Trophoblast cell (in vitro differentiated cells and primary cell): ENCODE measurements around the gene SCAPER.

Source experiments
- DNase-seq, 2 donors: peaks; one replicate each; pipeline ENCODE4 v3.0.0-alpha.2; 2016
- H2AFZ ChIP-seq: 2 replicates; pipeline ENCODE4 v1.6.1; 2013; ENCODE audit warnings: low read length, moderate library complexity, mild to moderate bottlenecking; ENCODE audit not compliant: insufficient read depth, poor library complexity
- H2AK5ac ChIP-seq: 2 replicates; pipeline ENCODE4 v1.6.1; 2013; ENCODE audit warnings: mild to moderate bottlenecking, low read length
- H2BK120ac ChIP-seq: 2 replicates; pipeline ENCODE4 v1.6.1; 2013; ENCODE audit warnings: low read length, mild to moderate bottlenecking, moderate library complexity; ENCODE audit not compliant: insufficient read depth, poor library complexity
- H2BK12ac ChIP-seq: 2 replicates; pipeline ENCODE4 v1.6.1; 2013; ENCODE audit warnings: mild to moderate bottlenecking, low read length, moderate library complexity
- H2BK5ac ChIP-seq: 2 replicates; pipeline ENCODE4 v1.6.1; 2013; ENCODE audit warnings: low read length, low read depth, moderate library complexity, mild to moderate bottlenecking; ENCODE audit not compliant: poor library complexity
- H3K14ac ChIP-seq: 2 replicates; pipeline ENCODE4 v1.6.1; 2013; ENCODE audit warnings: mild to moderate bottlenecking, low read length
- H3K18ac ChIP-seq: 2 replicates; pipeline ENCODE4 v1.6.1; 2013; ENCODE audit warnings: mild to moderate bottlenecking, low read length
- H3K23ac ChIP-seq: 2 replicates; pipeline ENCODE4 v1.6.1; 2013; ENCODE audit warnings: low read length
- H3K27ac ChIP-seq: 2 replicates; pipeline ENCODE4 v1.5.1; 2013; ENCODE audit warnings: low read depth, mild to moderate bottlenecking, inconsistent platforms, low read length, moderate library complexity
- H3K27me3 ChIP-seq: 2 replicates; pipeline ENCODE4 v1.6.1; 2013; ENCODE audit warnings: inconsistent platforms, mild to moderate bottlenecking, low read length, moderate library complexity; ENCODE audit not compliant: insufficient read depth
- H3K36me3 ChIP-seq, 2 experiments: 1 replicate in 1 of 2; 2 replicates in 1 of 2; pipeline ENCODE4 v1.6.1; 2013; ENCODE audit warnings: low read length in 2 of 2, mild to moderate bottlenecking in 2 of 2, moderate library complexity in 1 of 2; ENCODE audit not compliant: insufficient read depth in 2 of 2, control insufficient read depth in 1 of 2
- H3K4ac ChIP-seq: 2 replicates; pipeline ENCODE4 v1.6.1; 2013; ENCODE audit warnings: low read depth, mild to moderate bottlenecking, low read length, moderate library complexity
- H3K4me1 ChIP-seq, 2 experiments: 1 replicate in 1 of 2; 2 replicates in 1 of 2; pipeline ENCODE4 v1.6.1; 2013; ENCODE audit warnings: low read length in 2 of 2, mild to moderate bottlenecking in 2 of 2, moderate library complexity in 1 of 2; ENCODE audit not compliant: insufficient read depth in 2 of 2, control insufficient read depth in 1 of 2
- H3K4me2 ChIP-seq: 2 replicates; pipeline ENCODE4 v1.6.1; 2013; ENCODE audit warnings: inconsistent platforms, mild to moderate bottlenecking, low read length, moderate library complexity
- H3K4me3 ChIP-seq: 2 replicates; pipeline ENCODE4 v1.5.1; 2013; ENCODE audit warnings: mild to moderate bottlenecking, low read depth, low read length, inconsistent platforms
- H3K79me1 ChIP-seq: one replicate; pipeline ENCODE4 v1.6.1; 2013; ENCODE audit warnings: low read length
- H3K79me2 ChIP-seq: 2 replicates; pipeline ENCODE4 v1.6.1; 2013; ENCODE audit warnings: low read length, mild to moderate bottlenecking; ENCODE audit not compliant: control insufficient read depth, insufficient read depth, poor library complexity
- H3K9ac ChIP-seq: 2 replicates; pipeline ENCODE4 v1.6.1; 2013; ENCODE audit warnings: mild to moderate bottlenecking, low read length
- H3K9me3 ChIP-seq: 2 replicates; pipeline ENCODE4 v1.6.1; 2013; ENCODE audit warnings: low read depth, mild to moderate bottlenecking, control low read depth, inconsistent platforms, low read length; ENCODE audit not compliant: insufficient read depth
- H4K12ac ChIP-seq: 2 replicates; pipeline ENCODE4 v1.6.1; 2013; ENCODE audit warnings: low read depth, mild to moderate bottlenecking, low read length, moderate library complexity
- H4K8ac ChIP-seq: 2 replicates; pipeline ENCODE4 v1.6.1; 2013; ENCODE audit warnings: low read depth, mild to moderate bottlenecking, low read length, moderate library complexity
- H4K91ac ChIP-seq: one replicate; pipeline ENCODE4 v1.6.1; 2013; ENCODE audit warnings: low read depth, mild to moderate bottlenecking, low read length, moderate library complexity
- WGBS: extraction: QIAGEN DNeasy Blood & Tissue Kit; methylation state at CpG from one replicate; pipeline ENCODE4 v1.1.7; 2013; ENCODE audit warnings: missing lambda C conversion rate; ENCODE audit not compliant: insufficient read length, insufficient coverage; ENCODE audit errors: extremely low coverage; 5-methylcytosine and 5-hydroxymethylcytosine counted together

The SCAPER gene

GRCh38 chr15:76342058-76342381 is 563.1 kb downstream of the SCAPER start:
- Histone ChIP-seq H3K79me1 (no peaks in the 10 kb centered on the region), H3K36me3 (no peaks in the 10 kb centered on the region), H3K9ac (no peak overlapping the region), H3K27me3 (peaks cover 87% of the 10 kb centered on the region), H2AK5ac (no peak overlapping the region), H2BK5ac (no peak overlapping the region), H4K12ac (no peak overlapping the region), H3K9me3 (peaks cover 12% of the 10 kb centered on the region), H3K79me2 (no peaks in the 10 kb centered on the region), H2AFZ (no peak overlapping the region), H3K18ac (no peak overlapping the region), H3K4me2 (peak overlapping the region; percentile 60), H3K4me1 (peaks cover 40 to 45% of the 10 kb centered on the region in 2 experiments), H3K27ac (no peak overlapping the region), H2BK120ac (no peak overlapping the region), H3K4ac (no peak overlapping the region), H3K23ac (no peak overlapping the region), H4K8ac (no peak overlapping the region), H4K91ac (no peak overlapping the region), H2BK12ac (no peak overlapping the region), H3K14ac (no peak overlapping the region), H3K4me3 (no peak overlapping the region)
- no CpG with 5 or more reads among the region's 20 CpGs for WGBS
- no peak for DNase-seq

- Histone ChIP-seq H4K91ac (no peak overlapping the region), H2BK12ac (no peak overlapping the region), H4K12ac (no peak overlapping the region), H3K27me3 (peaks cover 87% of the 10 kb centered on the region), H3K23ac (no peak overlapping the region), H3K4me2 (peak overlapping the region; percentile 60), H3K18ac (no peak overlapping the region), H2AK5ac (no peak overlapping the region), H3K9me3 (peaks cover 12% of the 10 kb centered on the region), H3K4ac (no peak overlapping the region), H3K4me3 (no peak overlapping the region), H2BK5ac (no peak overlapping the region), H3K4me1 (peaks cover 38 to 42% of the 10 kb centered on the region in 2 experiments), H2BK120ac (no peak overlapping the region), H3K9ac (no peak overlapping the region), H3K79me1 (no peaks in the 10 kb centered on the region), H3K14ac (no peak overlapping the region), H3K27ac (no peak overlapping the region), H3K36me3 (no peaks in the 10 kb centered on the region), H2AFZ (no peak overlapping the region), H3K79me2 (no peaks in the 10 kb centered on the region), H4K8ac (no peak overlapping the region)
- WGBS = no CpG with 5 or more reads among the region's 42 CpGs
- DNase-seq = peak in 1 of 2 donors; percentile 12
Observed at GRCh38 chr15:76341366-76342057, 563.6 kb downstream of the SCAPER start.

GRCh38 chr15:76340803-76341365 is 564.3 kb downstream of the SCAPER start:
- H3K4me2 ChIP-seq = peak overlapping the region; percentile 60
- H3K79me1 ChIP-seq = no peaks in the 10 kb centered on the region
- H3K9me3 ChIP-seq = peaks cover 12% of the 10 kb centered on the region
- no peak overlapping the region for H3K27ac ChIP-seq
- H3K27me3 ChIP-seq = peaks cover 84% of the 10 kb centered on the region
- H3K14ac ChIP-seq = no peak overlapping the region
- H3K79me2 ChIP-seq = no peaks in the 10 kb centered on the region
- peak; percentile 42 to 45 for DNase-seq
- no peak overlapping the region for H4K91ac ChIP-seq
- H2BK5ac ChIP-seq = no peak overlapping the region
- no peak overlapping the region for H3K9ac ChIP-seq
- H3K4me1 ChIP-seq = peaks cover 32 to 39% of the 10 kb centered on the region in 2 experiments
- no peak overlapping the region for H2AFZ ChIP-seq
- no peak overlapping the region for H3K4ac ChIP-seq
- no peak overlapping the region for H2BK12ac ChIP-seq
- no peaks in the 10 kb centered on the region for H3K36me3 ChIP-seq
- H2BK120ac ChIP-seq = no peak overlapping the region
- no peak overlapping the region for H4K12ac ChIP-seq
- H3K23ac ChIP-seq = no peak overlapping the region
- no peak overlapping the region for H3K18ac ChIP-seq
- no peak overlapping the region for H3K4me3 ChIP-seq
- no CpG with 5 or more reads among the region's 35 CpGs for WGBS
- H2AK5ac ChIP-seq = no peak overlapping the region
- no peak overlapping the region for H4K8ac ChIP-seq

GRCh38 chr15:76340198-76340802 is 564.8 kb downstream of the SCAPER start:
- H3K14ac ChIP-seq = no peak overlapping the region
- H3K4me1 ChIP-seq = peaks cover 29 to 38% of the 10 kb centered on the region in 2 experiments
- no peak overlapping the region for H4K8ac ChIP-seq
- no peak overlapping the region for H3K9ac ChIP-seq
- no peak overlapping the region for H3K4me3 ChIP-seq
- H2AK5ac ChIP-seq = no peak overlapping the region
- no peak overlapping the region for H4K12ac ChIP-seq
- no peak overlapping the region for H3K27ac ChIP-seq
- H3K18ac ChIP-seq = no peak overlapping the region
- H2BK120ac ChIP-seq = no peak overlapping the region
- H3K36me3 ChIP-seq = no peaks in the 10 kb centered on the region
- no peaks in the 10 kb centered on the region for H3K79me2 ChIP-seq
- no peak overlapping the region for H2BK12ac ChIP-seq
- peak in 1 of 2 donors; percentile 25 for DNase-seq
- H3K4ac ChIP-seq = no peak overlapping the region
- H4K91ac ChIP-seq = no peak overlapping the region
- no peak overlapping the region for H3K23ac ChIP-seq
- no CpG with 5 or more reads among the region's 53 CpGs for WGBS
- H2AFZ ChIP-seq = peak overlapping the region; percentile 2
- H2BK5ac ChIP-seq = no peak overlapping the region
- peaks cover 12% of the 10 kb centered on the region for H3K9me3 ChIP-seq
- peak overlapping the region; percentile 60 for H3K4me2 ChIP-seq
- no peaks in the 10 kb centered on the region for H3K79me1 ChIP-seq
- peaks cover 84% of the 10 kb centered on the region for H3K27me3 ChIP-seq
